GM19238 (cell line): Measurements from ENCODE around the gene RETSAT.
"Not testable (repeated sequence)": the region's sequence is repeated elsewhere in the genome, so short reads cannot be mapped to it uniquely, and the experiment has no call there.

Experiments used
- DNase-seq: peaks from one replicate; pipeline ENCODE4 v3.0.0; 2011; ENCODE audit warnings: low spot score; ENCODE audit not compliant: insufficient read length

The RETSAT gene

DNA sequence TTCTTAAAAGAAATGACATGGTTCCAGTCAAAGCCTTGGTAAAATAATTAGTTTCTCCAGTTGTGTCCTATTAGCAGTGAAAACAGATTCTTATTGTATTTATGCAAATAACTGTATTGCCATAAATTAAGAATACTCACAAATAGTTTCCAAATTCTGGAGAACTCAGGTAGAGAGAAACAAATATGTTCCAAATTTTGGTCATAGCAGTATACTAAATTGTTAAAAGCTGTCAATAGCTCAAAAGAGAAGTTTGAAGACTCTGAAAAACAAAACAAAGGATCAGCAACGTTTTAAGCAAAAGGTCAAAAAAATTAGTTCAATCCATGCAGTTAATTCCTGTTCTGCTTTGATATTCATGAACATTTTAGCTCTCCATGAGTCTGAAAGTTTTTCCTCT is 25.7 kb upstream of the RETSAT start:
- no peak for DNase-seq

DNA sequence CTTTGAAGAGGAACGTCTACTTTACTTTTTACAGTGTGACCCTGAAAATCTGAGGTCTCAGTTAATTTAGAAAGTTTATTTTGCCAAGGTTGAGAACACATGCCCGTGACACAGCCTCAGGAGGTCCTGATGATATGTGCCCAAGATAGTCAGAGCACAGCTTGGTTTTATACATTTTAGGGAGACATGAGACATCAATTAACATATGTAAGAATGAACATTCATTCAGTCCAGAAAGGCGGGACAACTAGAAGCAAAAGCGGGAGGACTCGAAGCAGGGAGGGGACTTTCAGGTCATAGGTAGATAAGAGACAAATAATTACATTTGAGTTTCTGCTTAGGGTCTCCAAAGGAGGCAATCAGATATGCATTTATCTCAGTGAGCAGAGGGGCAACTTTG is 23.9 kb upstream of the RETSAT start:
- DNase-seq, result no peak

DNA sequence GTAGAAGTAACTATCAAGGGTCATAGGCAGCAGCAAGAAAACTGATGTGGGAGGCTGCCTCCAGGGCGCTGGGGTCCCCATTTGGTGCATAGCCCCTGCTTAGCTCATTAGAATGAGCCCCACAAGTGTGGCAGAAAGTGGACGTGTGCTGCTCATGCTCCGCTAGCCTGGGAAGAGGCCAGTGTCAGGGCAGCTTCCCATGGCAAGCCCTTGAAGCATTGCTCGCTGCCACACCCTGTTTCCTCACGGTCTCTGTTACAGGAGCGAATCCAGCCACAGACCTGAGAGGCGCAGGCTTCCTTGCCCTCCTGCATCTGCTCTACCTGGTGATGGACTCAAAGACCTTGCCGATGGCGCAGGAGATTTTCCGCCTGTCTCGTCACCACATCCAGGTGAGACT is 22.8 kb upstream of the RETSAT start:
- no peak for DNase-seq

DNA sequence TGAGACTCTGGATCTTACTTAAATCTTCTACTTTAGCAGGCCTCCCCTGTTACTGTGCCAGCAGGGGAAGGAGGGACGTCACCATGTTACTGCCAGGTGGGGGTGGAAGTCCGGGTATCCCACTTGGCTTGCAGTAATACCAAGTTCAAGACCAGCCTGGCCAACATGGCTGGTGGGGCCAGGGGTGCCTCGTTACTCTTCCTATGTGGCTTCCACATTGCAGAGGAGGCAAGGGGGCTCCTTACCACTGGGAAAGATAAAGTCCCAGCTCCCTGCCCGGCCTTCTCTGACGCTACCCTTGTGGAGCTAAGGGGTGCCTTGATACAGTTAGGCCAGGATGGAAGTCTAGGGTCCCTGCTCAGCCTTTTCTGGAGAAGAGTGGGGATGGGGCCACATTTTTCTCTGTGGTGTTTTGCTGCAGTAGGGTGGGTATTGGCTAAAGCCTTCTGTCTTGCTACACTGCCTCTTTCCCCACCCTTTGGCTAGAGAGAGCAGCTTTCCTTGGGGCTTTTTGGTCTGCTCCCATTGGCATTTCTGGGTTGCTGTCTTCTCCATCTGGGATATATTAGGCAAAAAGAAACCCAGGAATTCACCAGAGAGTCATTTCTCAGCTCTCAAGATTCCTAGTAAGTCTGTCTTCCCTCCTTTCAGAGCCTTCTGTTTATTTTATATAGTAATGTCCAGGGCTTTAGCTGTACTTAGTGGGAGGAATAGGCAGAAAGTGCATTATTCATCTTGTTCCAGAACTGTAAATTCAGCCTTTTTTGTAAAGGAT is 22.1 kb upstream of the RETSAT start:
- no peak for DNase-seq

DNA sequence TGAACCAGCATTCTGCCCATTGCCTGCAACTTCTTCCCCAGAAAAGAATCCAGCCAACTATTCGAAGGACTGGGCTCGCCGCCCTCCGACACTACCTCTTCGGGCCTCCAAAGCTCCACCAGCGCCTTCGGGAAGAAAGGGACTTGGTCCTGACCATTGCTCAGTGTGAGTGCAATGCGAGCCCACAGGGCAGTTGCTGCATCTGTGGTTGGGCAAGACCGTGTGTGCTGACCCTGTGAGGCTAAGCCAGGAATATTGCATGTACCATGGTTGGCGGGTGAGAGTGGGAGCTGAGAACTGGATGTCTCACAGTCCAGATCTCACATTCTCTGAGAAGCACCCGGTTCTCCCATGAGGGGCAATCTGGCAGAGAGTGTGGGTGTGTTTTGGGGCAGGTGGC is 16.7 kb upstream of the RETSAT start:
- DNase-seq, result no peak

DNA sequence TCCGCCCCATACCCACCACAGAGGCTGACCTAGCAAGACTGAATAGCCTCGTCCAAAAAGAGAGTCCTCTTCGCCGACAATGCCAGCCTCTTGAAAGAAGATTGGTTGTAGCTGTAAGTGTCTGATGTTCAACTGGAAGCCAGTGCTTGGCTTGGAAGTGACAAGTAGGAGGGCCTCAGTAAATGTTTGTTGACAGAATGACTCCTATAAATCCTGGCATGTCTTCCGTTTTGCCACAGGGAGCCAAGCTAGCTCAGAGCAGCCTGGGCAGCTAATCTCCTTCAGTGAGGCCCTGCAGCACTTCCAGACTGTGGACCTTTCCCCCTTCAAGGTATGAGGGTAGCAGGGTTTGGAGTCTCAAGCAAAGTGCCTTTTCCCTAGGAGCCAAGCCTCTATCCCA is 15.2 kb upstream of the RETSAT start:
- no peak for DNase-seq

DNA sequence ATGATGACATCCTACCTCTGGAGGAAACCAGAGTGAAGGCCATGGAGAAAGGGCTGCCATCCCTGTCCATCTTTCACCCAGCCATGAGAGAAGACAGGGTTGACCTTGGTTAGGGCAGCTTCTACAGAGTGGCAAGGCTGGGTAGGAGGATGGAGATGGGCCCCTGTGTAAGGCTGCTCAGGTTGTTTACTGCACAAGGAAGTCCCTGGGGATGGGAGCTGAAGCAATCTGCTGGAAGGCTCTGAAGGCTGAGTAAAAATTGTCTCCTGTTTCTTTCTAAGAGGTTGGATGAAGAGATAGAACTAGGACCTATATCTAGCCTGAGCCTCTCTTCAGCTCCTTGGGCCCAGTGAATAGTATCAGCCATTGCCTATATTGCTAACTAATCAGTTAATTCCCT is 14.6 kb upstream of the RETSAT start:
- no peak for DNase-seq

DNA sequence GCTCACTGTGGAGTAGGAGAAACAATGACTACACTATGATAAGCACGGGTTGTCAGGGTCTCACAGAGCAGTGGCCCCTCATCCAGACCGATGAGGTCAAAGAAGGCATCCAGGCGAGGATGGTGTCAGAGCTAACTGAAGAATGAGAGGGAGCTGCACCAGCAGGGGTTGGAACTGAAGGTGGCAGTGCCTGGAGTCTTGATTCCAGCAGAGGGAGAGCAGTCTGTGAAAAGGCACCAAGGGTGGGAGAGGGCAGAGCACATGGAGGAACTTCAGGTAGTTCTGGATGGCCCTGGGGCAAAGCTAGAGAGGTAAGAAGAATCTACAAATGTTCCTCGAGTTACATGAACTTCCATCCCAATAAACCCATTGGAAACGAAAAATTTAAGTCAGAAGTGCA is 12.9 kb upstream of the RETSAT start:
- no peak for DNase-seq

DNA sequence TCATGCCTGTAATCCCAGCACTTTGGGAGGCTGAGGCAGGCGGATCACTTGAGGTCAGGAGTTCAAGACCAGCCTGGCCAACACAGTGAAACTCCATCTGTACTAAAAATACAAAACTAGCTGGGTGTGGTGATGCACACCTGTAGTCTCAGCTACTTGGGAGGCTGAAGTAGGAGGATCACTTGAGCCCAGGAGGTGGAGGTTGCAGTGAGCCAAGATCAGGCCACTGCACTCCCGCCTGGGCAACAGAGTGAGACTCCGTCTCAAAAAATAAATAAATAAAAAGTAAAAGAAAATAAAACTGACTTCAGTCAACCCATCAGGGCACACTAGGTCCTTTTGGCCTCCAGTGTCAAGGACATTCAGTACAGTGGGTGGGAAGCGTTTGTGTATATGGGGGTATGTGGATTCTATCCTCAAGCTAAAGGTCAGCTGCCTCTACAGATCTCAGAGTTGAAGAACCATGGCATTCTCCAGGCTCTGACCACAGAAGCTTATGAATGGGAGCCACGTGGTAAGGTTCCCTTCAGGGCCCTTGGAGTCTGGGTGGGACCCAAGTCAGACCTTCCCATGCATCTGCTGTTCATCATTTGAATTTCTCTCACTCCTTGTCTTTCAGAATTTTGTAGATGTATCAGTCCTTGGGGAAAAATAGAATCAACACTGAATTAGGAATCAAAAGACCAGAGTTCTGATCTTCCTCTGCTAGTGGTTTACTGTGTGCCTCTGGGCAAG is 8.5 kb upstream of the RETSAT start:
- not testable (repeated sequence) for DNase-seq

DNA sequence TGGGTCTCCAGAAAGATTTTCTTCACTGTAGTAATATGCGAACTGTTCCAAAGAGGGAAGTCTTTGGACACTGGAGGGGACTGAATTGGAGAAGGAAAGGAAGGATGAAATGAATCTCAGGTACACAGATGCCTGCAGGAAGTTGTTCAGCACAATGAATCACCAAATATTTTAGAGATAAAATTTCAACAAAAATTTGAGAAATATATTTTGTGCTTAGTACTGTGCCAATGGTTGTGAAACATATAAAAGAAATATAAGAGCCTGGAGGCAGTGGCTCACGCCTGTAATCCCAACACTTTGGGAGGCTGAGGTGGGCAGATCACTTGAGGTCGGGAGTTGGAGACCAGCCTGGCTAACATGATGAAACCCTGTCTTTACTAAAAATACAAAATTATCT is 3.4 kb upstream of the RETSAT start:
- no peak for DNase-seq

DNA sequence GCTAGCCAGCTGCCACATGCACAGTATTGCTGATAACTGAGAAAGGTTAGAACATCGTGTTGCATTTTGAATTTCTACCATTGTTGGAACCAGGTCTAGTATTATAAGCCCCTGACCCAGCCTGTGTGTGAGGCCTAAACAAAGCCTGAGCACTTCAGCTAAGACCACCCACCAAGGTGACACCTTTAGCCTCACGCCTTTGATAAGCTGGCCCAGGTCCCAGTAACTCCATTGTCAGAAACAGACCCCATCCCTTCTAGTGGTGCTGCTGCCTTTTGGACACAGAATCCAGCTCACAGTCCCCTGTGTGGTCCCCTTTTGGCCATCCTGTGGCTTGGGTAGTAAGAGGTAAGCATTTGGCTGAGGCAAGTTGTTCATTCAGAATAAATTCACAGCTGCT is 1.9 kb upstream of the RETSAT start:
- DNase-seq, result no peak

DNA sequence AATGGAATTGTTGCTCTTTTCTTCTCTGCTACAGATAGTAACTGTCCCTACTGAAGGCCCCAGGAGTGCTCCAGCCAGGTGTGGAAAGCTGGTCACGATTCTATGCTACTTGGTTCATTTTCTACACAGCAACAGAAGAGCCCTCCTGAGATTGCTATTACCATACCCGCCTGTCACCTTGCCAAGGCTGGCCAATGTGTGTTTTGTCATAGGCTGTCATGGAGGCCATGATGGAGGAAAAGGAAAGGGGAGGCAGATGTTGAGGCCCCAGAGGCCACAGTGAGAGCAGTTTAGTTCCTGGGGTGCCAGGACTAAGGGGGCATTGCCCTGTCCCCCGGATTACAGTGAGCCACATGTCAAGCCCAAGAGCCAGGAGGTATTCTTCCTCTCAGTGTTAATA is 1.2 kb upstream of the RETSAT start:
- no peak for DNase-seq

DNA sequence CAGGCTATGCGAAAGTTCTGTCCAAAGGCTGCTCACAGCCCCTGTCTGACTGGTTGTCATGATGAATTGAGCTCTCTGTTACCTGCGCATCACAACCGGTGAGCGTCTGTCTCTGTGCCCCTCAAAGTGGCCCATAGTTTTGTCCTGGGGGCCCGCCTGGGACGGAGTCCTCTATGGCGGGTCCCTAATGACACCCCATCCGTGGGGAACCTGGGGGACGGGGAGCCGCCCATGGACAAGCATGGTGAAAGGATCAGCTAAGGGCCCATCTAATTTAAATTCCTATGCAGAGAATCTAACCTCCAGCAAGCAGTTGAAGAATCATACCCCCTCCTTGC is 714 bp upstream of the RETSAT start:
- DNase-seq, result peak; percentile 21

DNA sequence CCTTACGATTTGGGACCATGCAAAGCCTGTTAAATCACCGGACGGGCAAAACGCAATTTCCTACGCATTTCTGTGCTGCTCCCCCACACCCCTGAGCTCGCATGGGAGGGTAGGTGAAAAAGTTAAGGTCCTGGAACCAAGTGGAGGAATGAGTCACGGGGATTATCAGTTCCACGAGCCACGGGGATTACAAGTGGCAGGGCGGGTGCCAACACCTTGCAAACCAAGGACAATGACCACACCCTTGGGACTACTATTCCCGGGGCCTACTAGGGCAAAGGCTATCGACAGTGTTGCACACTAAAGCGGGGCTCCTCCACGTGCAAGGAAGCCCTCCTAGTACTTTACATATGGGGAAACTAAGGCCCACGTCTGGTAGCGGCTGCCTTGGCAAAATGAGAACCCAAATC is 447 bp downstream of the RETSAT start:
- no peak for DNase-seq

DNA sequence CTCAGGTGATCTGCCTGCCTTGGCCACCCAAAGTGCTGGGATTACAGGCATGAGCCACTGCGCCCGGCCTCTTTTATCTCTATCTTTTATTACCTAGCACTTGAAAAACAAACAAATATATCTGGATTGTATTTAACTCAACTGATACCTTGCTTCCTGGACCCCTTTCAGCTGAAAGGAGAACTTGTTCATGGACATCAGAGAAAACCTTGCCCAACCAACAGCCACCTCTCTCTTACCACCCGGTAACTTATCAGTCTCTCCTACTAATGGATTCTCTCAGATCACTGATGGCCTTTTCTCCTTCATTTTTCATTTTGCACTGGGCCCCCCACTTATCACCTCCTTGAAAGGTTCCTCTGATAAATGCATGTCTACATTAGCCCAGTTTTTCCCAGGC is 6.7 kb downstream of the RETSAT start:
- no peak for DNase-seq

DNA sequence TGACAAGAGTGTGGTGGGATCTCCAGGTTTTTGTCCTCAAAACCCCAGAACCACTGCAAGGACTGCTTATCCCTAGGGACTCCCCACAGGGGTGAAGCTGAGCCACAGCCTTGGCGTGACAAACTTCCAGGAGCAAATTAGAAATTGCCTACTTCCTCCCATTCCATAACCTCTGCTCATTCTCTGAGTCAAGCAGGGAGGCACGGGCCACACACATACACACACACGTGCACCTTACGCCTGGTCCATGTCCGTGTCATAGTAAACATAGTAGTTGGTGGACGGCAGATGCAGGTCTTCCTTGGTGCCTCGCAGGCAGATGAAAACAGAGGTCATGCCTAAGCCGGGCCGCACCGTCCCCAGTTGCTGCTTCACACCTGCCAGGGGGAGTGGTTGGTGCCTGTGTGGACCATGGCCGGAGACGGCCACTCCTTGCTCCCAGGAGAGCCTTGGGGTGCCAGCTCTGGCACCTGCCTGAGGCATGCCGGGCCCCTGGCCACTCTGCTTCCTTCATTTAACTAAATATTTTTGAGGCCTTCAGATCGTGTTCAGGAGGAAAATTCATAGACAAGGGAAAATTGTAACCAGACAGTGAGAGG is 9.9 kb downstream of the RETSAT start:
- DNase-seq, result no peak

DNA sequence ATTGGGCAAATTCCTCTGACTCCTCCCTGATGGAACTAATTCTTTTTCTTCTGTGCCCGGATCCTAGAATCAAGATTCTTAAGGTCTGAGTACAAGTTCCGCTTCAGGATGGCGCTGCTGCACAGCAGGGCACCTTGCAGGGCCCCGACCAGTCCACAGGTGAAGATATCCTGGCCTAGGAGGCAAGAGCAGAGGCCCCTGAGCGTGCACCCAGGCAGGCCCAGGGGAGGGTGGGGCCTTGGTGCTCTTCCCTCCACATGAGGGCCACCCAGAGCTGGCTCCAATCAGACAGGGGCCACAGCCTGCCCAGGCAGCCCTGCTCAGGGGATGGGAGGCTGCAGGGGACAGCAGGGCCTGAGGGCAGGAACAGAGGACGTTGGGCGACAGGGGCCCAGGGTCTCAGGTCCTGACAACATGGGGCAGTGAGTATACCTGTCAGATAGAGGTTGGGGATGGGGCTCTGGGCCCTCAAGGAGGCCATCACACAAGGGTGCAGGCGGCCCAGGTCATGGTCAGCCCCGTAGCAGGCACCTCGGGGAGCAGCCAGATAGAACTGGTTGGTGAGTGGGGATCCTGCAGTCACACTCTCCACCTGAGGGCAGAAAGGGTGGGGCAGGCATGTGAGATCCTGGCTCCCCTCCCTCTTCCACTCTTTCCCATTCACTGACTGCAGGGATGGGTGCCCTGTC is 11.0 kb downstream of the RETSAT start:
- not testable (repeated sequence) for DNase-seq

DNA sequence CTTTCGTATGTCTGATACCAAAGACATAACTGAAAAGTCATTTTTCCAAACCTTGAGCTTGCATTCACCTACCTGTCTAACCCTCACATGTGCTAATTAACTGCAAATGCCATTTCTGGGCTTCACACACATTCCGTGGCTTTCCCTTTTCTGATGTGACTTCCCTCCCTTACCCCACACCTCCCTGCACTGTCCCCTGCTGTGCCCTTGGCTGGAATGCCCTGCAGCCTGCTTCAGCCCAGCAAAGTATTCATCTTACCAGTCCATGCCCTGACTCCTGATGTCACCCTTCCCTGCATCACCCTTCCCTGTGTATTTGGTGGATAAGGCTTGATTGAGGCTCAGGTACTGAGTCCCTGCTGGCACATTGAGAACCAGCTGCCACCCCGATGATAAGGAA is 12.2 kb downstream of the RETSAT start:
- no peak for DNase-seq

DNA sequence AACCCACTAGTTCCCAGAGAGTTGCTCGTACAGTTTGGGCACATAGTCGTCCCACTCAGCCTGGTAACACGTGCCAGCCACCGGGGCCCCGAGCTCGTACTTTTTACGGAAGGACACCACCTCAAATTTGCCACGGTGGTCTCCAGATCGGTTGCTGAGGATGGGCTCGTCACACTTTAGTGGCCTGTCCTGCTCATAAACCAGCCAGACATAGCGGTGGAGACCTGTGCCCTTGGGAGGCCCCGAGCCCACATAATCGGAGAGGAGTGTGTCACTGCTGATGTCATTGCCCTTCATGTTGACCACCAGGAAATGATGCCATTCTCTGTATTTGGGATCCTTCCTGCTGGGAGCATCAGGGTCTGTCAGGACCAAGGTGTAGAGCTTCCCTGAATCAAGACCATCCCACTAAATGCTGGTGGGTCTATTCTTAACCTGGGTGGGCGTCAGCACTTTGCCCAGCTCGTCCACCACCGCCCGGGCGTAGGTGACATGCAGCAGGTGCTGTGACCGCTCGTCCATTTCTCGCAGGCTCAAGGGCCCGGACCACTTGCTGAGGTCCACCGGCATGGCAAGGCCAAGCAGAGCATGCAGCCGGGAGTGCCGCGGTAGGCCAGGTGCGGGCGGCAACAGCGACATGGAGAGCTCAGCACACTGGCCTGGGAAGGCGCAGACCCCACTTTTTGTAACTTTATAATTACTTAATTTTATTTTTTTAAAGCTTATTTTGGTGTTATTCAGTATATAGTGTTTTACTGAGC is 12.9 kb downstream of the RETSAT start:
- DNase-seq, result no peak

DNA sequence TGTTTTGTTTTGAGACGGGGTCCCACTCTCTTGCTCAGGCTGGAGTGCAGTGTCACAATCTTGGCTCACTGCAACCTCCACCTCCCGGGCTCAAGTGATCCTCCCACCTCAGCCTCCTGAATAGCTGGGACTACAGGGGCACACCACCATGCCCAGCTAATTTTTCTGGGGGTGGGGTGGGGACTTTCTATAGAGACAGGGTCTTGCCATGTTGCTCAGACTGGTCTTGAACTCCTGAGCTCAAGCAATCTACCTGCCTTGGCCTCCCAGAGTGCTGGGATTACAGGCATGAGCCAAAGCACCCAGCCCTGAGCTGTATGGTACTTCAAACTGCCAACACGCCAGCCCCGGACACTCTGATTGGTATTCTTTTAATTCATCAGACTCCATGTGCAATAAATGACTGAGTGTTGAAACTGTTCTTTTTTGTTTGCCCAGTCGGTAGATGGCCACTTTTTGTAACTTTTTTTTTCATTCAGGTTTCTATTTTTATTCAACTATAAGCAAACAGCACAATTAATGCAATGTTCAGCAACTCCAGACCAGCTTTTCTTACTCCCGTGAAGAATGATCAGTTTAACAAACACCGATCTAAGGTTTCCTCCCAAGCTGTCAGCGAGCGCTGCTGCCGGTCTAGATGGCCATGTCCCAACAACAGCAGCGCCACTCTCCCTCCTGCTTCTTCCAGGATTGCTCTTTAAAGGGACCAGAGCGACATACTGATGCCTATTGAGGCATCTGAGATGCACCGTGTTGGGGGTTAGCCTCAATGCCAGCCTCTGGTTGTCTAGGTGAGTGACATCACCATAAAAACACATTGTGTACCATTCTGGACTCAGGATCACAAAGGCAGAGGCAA is 14.1 kb downstream of the RETSAT start:
- no peak for DNase-seq

DNA sequence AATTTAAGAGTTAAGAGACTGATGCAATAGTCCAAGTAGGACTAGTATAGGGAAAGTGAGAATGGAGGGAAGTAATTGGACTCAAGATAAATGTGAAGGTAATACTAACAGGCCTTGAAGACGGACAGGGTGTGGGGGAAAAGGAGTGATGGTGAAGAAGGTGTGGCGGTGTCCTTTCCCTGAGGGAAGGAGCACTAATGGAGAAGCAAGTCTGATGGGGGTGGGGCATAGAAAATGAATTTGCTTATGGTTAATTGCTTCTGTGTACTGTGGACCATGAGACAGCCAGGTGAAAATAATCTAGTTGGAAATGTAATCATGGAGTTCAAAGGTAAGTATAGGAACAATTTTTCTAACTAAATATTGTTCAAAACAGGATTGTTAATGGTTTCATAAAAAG is 19.4 kb downstream of the RETSAT start:
- DNase-seq, result no peak
